Loucy (cell line): ENCODE measurements around the gene PIP.

Experiments
- H2AFZ ChIP-seq: fragments of 200-600 bp; sonication (generic); 2 replicates; pipeline ENCODE4 v1.6.0; 2016; ENCODE audit warnings: antibody characterized with exemption, mild to moderate bottlenecking, low read length, moderate library complexity
- H3F3A ChIP-seq: fragments of 200-600 bp; 2 replicates; pipeline ENCODE4 v1.6.0; 2016; ENCODE audit warnings: antibody characterized with exemption, low read depth, mild to moderate bottlenecking
- H3K27me3 ChIP-seq: fragments of 200-600 bp; sonication (generic); 2 replicates; pipeline ENCODE4 v1.6.1; 2014; ENCODE audit warnings: low read length, mild to moderate bottlenecking; ENCODE audit not compliant: insufficient read depth, poor library complexity, severe bottlenecking
- H3K36me3 ChIP-seq: fragments of 200-600 bp; sonication (generic); 2 replicates; pipeline ENCODE4 v1.6.1; 2016; ENCODE audit warnings: low read length; ENCODE audit not compliant: insufficient read depth
- H3K4me1 ChIP-seq: fragments of 200-600 bp; sonication (generic); 2 replicates; pipeline ENCODE4 v1.5.1; 2014; ENCODE audit warnings: low read length, mild to moderate bottlenecking; ENCODE audit not compliant: insufficient read depth, poor library complexity, severe bottlenecking
- H3K4me2 ChIP-seq: fragments of 200-600 bp; sonication (generic); 2 replicates; pipeline ENCODE4 v1.6.0; 2014; ENCODE audit warnings: antibody characterized with exemption, low read length, low read depth, mild to moderate bottlenecking; ENCODE audit not compliant: poor library complexity, severe bottlenecking
- H3K4me3 ChIP-seq: fragments of 200-600 bp; sonication (generic); 2 replicates; pipeline ENCODE4 v1.5.1; 2014; ENCODE audit warnings: low read length, mild to moderate bottlenecking, mixed read lengths; ENCODE audit not compliant: poor library complexity, severe bottlenecking
- H3K79me2 ChIP-seq: fragments of 200-600 bp; sonication (generic); 2 replicates; pipeline ENCODE4 v1.6.1; 2014; ENCODE audit warnings: low read length; ENCODE audit not compliant: insufficient read depth
- H3K9ac ChIP-seq: fragments of 200-600 bp; sonication (generic); 2 replicates; pipeline ENCODE4 v1.6.0; 2014; ENCODE audit warnings: mild to moderate bottlenecking, low read depth, low read length, moderate library complexity; ENCODE audit not compliant: poor library complexity, severe bottlenecking
- H3K9me2 ChIP-seq: fragments of 200-600 bp; sonication (generic); replicated peaks from 2 replicates; pipeline ENCODE4 v1.6.1; 2016; ENCODE audit warnings: low read depth, low read length, mixed read lengths
- H3K9me3 ChIP-seq: fragments of 200-600 bp; sonication (generic); 2 replicates; pipeline ENCODE4 v1.6.1; 2014; ENCODE audit warnings: mild to moderate bottlenecking, antibody characterized with exemption, low read length, low read depth; ENCODE audit not compliant: insufficient read depth
- H4K20me1 ChIP-seq: fragments of 200-600 bp; sonication (generic); 2 replicates; pipeline ENCODE4 v1.6.0; 2014; ENCODE audit warnings: antibody characterized with exemption, low read length, mild to moderate bottlenecking; ENCODE audit not compliant: insufficient read depth, poor library complexity, severe bottlenecking
- CTCF ChIP-seq: fragments of 200-600 bp; sonication (generic); conservative IDR thresholded peaks from 2 replicates; pipeline ENCODE4 v1.5.1; 2014; ENCODE audit warnings: mild to moderate bottlenecking, antibody characterized with exemption, low read length
- EZH2phosphoT487 ChIP-seq: fragments of 200-600 bp; IDR thresholded peaks from 2 replicates; pipeline ENCODE4 v1.6.1; 2018; ENCODE audit warnings: antibody characterized with exemption, mild to moderate bottlenecking, moderate library complexity, borderline replicate concordance

The PIP gene

GRCh38 chr7:143171697-143172096, 39.8 kb downstream of the PIP start:
- H3K4me2 ChIP-seq, result peak overlapping the region; percentile 77

GRCh38 chr7:143172354-143172753, 40.5 kb downstream of the PIP start:
- peaks cover 15% of the 10 kb centered on the region for H3K4me1 ChIP-seq
- no peaks in the 10 kb centered on the region for H3K9me3 ChIP-seq
- peak overlapping the region; percentile 70 for H3K4me3 ChIP-seq
- no peaks in the 10 kb centered on the region for H3K36me3 ChIP-seq
- no peaks in the 10 kb centered on the region for H3K9me2 ChIP-seq
- peak overlapping the region; percentile 81 for H2AFZ ChIP-seq
- no peaks in the 10 kb centered on the region for H3K27me3 ChIP-seq
- no peaks in the 10 kb centered on the region for H4K20me1 ChIP-seq
- no peaks in the 10 kb centered on the region for H3K79me2 ChIP-seq
- H3K4me2 ChIP-seq, result peak overlapping the region; percentile 77
- 0 out of 2 replicates have a peak, but pooled peaks cover 5% of the 10 kb centered on the region for H3F3A ChIP-seq
- peak overlapping the region; percentile 49 for H3K9ac ChIP-seq
- TF ChIP-seq CTCF (no peak; the same call in 1 of the 2 replicates), EZH2phosphoT487 (no peak)

More at GRCh38 chr7:143171697-143172096, 39.8 kb downstream of the PIP start:
- Histone ChIP-seq H3K79me2 (no peaks in the 10 kb centered on the region), H2AFZ (peak overlapping the region; percentile 7; the same call in 1 of the 2 replicates), H3K9ac (peak overlapping the region; percentile 49), H3K9me2 (no peaks in the 10 kb centered on the region), H3K9me3 (no peaks in the 10 kb centered on the region), H3K36me3 (no peaks in the 10 kb centered on the region), H3K4me3 (peak overlapping the region; percentile 70), H4K20me1 (no peaks in the 10 kb centered on the region), H3K27me3 (no peaks in the 10 kb centered on the region), H3K4me1 (peaks cover 15% of the 10 kb centered on the region), H3F3A (0 out of 2 replicates have a peak, but pooled peaks cover 5% of the 10 kb centered on the region)
- TF ChIP-seq CTCF (no peak), EZH2phosphoT487 (no peak)

- Histone ChIP-seq H3K27me3 (no peaks in the 10 kb centered on the region), H3K36me3 (no peaks in the 10 kb centered on the region), H3F3A (0 out of 2 replicates have a peak, but pooled peaks cover 5% of the 10 kb centered on the region), H4K20me1 (no peaks in the 10 kb centered on the region), H3K9me2 (no peaks in the 10 kb centered on the region), H3K4me2 (no peak overlapping the region), H3K9me3 (no peaks in the 10 kb centered on the region; the same call in 1 of the 2 replicates), H2AFZ (no peak overlapping the region), H3K79me2 (no peaks in the 10 kb centered on the region), H3K4me1 (peaks cover 15% of the 10 kb centered on the region), H3K4me3 (no peak overlapping the region), H3K9ac (no peak overlapping the region)
- 0 out of 2 replicates have a peak, but pooled peaks have one; percentile 13 for TF ChIP-seq CTCF
- TF ChIP-seq EZH2phosphoT487, result no peak
These were observed 44.3 kb downstream of the PIP start for GRCh38 chr7:143176128-143176527.
